HG03469 (cell line): ENCODE results near the gene MOG.

ENCODE experiments used
- ATAC-seq: cut with Tn5 transposase; IDR thresholded peaks from one replicate; pipeline ENCODE4 v1.9.1; 2021; ENCODE audit warnings: mild to moderate bottlenecking, moderate library complexity, moderate number of reproducible peaks; ENCODE audit not compliant: unreplicated experiment

MOG gene

GRCh38 chr6:29656798-29657197 lies at the start of gene MOG:
Gene MOG (plus strand): TSS chr6:29657092. CDS start chr6:29657210, 118 bp downstream.
- no peak for ATAC-seq

- no peak for ATAC-seq
Measured at GRCh38 chr6:29608131-29608530, 48.8 kb upstream of the MOG start.

GRCh38 chr6:29610540-29610939 lies 46.4 kb upstream of the MOG start:
- no peak for ATAC-seq

GRCh38 chr6:29611426-29611825 lies 45.5 kb upstream of the MOG start:
- no peak for ATAC-seq

GRCh38 chr6:29617782-29618554 lies 38.9 kb upstream of the MOG start:
- ATAC-seq: no peak

GRCh38 chr6:29619578-29620160 lies 37.2 kb upstream of the MOG start:
- ATAC-seq: no peak

GRCh38 chr6:29620630-29621029 lies 36.3 kb upstream of the MOG start:
- no peak for ATAC-seq

- no peak for ATAC-seq
Measured at GRCh38 chr6:29624520-29624961, 32.4 kb upstream of the MOG start.

- ATAC-seq: no peak
Measured at GRCh38 chr6:29625337-29625930, 31.5 kb upstream of the MOG start.

- ATAC-seq: no peak
Measured at GRCh38 chr6:29626948-29627754, 29.7 kb upstream of the MOG start.

- no peak for ATAC-seq
Measured at GRCh38 chr6:29627755-29628418, 29.0 kb upstream of the MOG start.

GRCh38 chr6:29628419-29629281 lies 28.2 kb upstream of the MOG start:
- no peak for ATAC-seq

GRCh38 chr6:29629571-29629970 lies 27.3 kb upstream of the MOG start:
- no peak for ATAC-seq

GRCh38 chr6:29630315-29630714 lies 26.6 kb upstream of the MOG start:
- ATAC-seq: no peak

GRCh38 chr6:29631209-29631810 lies 25.6 kb upstream of the MOG start:
- no peak for ATAC-seq

GRCh38 chr6:29631860-29632731 lies 24.8 kb upstream of the MOG start:
- ATAC-seq: no peak

- ATAC-seq: no peak
Measured at GRCh38 chr6:29632789-29633533, 23.9 kb upstream of the MOG start, which contains the start of gene GABBR1. Gene GABBR1 (minus strand): TSS chr6:29633183. CDS start chr6:29632385, 798 bp downstream.

GRCh38 chr6:29633534-29633905 lies 23.4 kb upstream of the MOG start:
- ATAC-seq: no peak
